ENCODE data around the gene MIPEP.
"Not testable (repeated sequence)": the region's sequence is repeated elsewhere in the genome, so short reads cannot be mapped to it uniquely, and the experiment has no call there.

Gene MIPEP

DNA sequence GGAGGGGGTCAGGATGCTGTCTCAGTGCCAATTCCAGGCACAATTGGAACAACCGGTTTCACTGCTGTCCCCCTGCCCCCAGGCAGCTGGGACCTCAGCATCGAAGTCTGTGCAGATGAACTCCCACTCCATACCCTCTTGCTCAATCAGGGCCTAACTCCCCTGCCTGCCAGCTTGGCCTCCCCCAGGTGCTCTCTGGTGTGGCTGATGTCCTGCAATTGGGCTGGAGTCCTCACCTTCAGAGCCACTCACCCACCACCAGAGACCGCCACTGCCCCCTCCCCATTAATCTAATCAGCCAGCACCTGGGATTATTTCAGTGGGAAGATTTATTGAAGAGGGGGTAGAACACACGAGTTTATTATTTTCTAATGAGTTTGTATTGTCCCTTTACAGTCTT lies 118.8 kb downstream of the MIPEP start:
- no peak for DNase-seq

DNA sequence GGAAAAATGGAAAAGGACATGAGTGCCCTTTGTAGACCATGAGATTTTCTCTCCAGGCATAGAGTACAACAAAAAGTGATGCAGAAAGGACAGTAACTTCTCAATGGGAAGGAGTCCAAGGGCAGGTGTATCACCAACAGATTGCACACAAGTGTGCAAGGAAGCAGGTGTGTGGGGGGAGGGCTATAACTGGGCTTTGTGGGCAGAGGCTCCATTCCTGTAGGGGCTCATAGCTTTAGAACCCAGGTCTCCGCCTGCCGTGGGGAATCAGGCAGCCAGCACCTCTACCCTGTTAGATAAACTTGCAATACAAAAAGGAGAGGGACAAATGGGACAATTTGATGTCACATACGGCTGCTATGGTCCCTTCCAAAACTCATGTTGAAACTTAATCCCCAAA lies 119.8 kb downstream of the MIPEP start:
- no peak for DNase-seq

DNA sequence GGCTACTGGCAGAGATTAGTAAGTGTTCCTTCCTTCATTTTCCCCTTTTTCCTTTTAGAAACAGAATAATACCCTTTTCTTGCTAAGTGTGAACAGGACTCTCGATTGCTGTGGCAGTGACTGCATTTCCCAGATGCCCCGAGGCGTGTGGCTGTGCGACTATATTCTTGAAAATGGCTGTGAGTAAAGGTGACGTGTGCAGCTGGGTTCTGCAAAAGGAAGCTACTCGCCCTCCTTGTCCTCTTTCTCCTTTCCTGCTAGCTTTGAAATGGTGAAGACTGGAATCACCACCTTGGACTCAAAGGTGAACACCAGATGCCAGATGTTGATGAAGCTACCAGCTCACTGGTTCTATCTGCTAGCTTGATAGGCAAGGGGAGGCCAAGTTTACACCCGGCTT lies 121.4 kb downstream of the MIPEP start:
- no peak for DNase-seq

DNA sequence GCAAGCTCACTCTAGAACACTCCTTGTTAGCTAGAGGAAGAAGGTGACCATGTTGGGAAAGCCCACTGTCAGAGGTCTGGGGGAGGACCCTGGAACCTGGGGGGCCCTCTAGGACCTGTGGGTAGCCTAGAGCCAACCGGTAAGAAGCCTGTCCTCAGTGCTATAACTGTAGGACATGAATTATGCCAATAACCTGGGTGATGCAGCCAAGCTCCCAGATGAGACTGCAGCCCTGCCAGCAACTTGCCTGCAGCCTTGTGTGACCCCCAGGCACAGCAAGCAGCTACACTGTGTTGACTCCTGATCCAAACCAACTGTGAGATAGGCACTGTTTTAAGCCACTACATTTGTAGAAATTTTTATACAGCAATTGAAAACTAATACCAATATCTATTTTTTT lies 122.3 kb downstream of the MIPEP start:
- DNase-seq: no peak

DNA sequence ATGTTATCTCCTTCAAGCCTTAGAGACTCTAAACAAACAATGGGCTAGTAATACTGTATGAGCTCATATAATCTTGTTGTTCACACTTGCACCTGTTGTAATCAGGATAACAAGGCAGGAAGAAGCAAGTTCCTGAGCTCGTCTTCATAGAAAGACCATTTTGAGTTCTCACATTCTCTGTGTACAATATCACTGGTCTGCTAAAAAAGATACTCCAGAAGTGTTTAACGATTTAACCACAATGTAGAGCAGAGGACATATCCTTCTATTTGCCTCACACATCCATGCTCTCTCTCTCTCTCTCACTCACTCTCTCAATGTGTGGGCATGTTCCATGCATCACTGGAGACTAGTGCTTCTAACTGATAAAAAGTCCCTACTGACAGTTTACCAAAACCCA lies 122.9 kb downstream of the MIPEP start:
- DNase-seq: no peak

DNA sequence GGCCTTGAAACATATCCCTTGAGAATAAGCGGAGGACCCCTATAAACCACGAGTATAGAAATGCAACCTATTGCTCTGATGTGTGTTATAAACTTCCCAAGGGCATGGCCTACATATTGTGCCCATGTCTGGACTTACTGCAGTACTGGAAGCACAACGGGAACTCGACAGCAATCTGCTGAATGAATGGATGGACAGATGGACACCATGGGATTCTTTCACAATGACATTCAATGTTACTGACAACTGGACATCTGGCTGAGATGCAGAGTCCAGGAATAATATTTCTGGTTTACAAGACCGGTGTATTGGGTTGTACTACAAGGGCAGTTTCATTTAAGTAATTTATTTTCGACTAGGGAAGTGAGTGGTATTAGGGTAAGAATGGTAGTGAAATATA lies 123.7 kb downstream of the MIPEP start:
- DNase-seq: no peak

DNA sequence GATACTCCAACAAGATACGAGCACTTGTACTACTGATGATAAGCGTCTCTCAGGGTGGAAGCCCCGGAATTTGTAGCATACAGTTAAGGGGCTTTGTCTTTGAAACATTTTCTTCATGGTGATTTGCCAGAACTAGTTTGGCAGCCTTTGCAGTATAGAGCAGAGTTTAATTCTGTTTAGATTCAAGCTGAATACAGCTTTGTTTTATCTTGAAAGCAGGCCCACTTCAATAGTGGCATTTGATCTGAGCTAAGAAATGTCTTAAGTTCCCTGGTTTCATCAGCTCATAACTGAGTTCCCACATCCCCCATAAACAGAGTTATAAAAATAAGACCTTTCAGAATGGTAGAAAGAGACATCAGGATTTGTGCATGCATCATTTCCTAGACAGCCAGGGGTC lies 125.9 kb downstream of the MIPEP start:
- no peak for DNase-seq

DNA sequence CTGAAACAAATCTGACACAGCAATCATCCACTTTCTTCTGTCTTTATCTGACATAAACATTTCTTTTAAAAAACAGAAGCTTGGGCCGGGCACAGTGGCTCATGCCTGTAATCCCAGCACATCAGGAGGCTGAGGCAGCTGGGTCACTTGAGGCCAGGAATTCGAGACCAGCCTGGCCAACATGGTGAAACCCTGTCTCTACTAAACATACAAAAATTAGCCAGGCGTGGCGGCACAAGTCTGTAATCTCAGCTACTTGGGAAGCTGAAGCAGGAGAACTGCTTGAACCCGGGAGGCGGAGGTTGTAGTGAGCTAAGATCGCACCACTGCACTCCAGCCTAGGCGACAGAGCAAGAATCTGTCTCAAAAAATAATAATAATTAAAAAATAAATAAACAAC lies 127.4 kb downstream of the MIPEP start:
- not testable (repeated sequence) for DNase-seq

DNA sequence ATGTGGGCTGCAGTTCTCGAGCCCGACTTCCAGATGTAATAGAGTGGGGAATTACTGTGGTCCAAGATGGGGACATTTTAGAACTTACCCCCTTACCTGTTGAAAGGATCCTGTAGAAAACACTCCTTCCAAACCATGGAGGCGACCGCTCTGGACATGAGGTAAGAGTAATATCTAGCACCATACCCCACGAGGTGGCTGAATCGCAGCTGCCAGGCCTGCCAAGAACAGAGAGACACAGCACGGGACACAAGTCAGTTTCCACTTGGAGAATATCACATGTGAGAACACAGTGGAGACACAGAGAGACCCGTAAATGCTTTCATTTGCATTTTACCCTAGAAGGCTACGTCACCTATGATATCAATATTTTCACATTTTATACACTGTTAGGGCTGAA lies 129.2 kb downstream of the MIPEP start:
- DNase-seq: no peak

DNA sequence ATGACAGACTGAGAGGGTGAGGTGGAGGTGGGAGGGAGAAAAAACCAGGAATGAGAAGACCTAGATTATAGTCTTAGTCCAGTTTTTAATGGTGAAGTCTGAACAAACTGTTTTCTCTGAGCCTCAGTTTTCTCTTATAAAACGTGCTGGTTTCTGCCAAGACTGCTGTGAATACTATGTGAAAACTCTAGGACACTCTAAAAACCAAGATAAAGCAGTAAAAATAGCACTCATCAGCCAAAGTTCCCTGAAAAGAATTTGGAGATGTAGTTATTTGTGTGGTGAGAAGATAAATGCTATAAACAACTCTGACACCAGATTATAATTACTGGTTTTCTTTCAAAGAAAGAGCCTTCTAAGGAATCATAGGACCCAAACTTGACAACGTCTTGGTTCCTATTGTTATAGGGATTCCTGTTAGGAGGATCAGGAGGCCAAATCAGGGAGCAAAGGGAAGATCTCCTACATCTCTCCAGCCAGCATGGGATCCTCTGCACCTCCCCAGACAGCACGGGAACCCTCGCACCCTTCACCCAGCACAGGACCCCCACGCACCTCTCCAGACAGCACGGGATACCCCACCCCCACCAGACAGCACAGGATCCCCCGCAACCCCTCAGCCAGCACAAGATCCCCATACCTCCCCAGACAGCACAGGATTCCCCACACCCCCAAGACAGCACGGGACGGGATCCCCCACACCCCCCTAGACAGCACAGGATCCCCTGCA lies 130.2 kb downstream of the MIPEP start:
- no peak for DNase-seq

DNA sequence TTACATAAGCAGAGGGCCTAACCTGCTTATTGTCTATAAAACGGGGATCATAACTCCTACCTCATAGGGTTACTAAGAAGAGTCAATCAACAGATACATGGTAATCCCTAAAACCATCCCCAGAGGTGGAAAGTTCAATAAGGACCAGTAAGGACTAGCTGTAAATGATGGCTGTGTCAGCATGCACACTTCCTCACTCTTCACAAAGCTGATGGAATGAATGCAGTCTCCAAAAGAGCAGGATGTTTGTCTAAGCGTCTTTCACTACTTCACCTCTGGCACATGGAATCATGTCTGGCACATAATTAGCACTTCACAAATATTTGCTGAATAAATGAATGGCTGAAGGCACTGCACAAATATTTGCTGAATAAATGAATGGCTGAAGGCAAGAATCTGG lies 134.2 kb downstream of the MIPEP start:
- DNase-seq: no peak

DNA sequence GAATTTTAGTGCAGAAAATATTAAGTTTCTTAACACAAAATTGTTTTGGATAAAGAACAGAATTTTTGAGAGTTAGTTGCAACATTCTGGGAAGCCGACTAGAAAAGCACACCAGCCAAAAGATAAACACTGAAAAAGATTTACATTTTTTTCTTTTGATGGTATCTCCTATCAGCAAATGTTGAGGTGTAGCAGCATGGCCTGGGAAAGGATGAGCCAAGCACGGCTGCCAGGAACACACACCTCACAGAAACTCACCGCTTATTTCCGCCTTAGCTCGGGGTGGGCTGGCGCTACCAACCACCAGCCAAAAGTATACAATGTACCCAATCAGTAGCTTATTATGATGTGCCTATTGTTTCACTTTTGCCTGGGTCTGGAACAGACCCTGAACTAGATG lies 134.7 kb downstream of the MIPEP start:
- peak; percentile 35 for DNase-seq

DNA sequence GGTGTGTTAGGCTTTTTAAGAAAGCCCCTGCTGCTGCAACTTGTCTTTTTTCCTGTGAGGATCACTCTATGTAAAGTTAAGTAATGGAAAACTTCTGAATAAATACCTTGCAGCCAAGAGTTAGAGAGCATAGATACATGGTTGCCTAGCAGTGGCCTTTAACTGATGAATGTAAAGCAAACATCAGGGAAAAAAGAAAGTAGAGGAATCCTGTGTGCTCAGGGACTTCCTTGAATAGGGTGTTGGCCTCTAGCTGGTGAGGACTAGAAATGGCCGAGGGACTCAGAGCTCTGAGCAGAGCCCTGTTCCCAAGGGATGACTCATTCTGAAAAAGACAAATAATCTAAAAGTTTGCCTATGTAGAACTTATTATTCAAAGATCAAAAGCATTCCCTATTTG lies 135.7 kb downstream of the MIPEP start:
- no peak for DNase-seq

DNA sequence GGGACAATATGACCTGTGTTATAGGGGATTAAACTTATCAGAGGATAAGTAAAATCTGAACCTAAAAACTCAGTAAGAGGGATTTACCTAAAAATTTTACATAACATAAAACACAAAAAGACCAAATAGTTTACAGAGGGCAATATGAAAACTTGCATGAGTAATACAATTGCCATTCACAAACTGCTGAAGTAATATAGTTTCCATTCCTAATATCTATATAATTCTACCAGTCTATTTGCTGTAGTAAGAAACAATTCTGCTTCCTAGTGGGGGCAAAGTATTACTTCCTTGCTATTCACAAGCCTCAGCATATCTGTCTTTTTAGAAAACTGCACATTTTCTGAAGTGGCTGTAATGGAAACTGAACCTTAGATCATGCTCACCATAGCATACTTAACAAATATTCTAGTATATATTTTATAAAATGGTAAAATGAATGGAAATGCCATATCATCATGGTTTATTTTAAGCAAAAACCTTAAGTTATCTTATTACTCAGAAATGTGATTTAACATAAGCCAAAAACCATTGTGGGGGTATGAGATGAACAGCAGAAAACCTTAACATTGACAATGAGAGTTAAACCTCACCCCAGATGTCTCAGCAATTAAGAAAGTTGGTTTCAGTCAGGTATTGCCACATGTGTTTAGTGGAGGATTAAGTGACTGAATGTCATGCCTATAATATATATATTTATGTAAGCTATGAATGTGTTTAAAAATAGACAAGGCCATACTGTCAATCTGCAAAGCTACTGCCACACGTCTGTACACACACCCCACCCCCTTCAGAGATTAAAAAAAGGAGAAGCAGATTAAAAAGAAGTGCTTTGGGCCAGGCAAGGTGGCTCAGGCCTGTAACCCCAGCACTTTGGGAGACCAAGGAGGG lies 136.8 kb downstream of the MIPEP start:
- DNase-seq: no peak

DNA sequence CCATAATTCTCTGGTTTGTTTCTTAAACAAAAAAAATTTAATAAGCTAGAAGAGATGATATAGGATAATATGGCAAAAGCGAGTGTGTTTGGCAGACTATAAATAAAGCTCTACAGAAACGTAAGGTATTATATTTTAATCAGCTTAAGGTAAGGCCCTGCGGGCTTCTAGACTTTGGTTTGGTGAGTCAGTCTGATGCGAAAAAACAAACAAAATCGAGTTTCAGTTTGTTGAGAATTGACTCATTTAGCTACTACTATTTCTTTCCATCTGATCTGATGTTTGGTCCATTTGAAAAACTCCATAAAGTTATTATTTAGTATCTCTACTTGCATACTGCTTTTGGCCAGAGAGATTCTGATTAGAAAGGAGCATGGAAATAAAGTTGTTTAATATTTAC lies 138.0 kb downstream of the MIPEP start:
- DNase-seq: no peak

DNA sequence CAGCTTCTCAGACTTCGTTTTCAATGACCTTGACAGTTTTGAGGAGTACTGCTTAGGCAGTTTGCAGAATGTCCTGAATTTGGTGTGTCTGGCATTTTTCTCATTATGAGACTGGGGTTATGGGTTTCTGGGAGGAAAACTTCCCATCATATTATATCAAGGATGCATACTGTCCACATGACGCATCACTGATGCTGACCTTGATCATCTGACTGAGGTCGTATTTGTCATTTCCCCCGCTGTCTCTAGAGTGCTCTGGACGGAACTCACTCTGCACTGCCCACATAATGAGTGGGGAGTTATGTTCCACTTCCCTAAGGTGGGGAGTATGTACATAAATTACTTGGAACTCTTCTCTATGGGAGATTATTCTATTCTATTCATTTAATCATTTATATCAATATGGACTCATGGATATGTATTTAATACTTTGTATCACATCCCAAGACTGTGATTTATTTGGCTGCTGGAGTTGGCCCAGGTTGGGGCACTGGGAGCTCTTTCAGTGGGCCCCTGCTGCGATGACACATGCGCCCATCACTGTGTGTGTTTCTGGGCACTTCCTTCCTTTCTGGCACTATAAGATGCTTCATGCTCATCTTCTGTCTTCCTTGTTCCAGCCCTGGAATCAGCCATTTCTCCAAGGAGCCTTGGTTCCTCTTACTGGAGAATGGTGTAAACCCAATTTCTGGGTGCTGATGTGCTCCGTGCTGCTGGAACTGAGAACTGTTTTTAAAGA lies 138.6 kb downstream of the MIPEP start:
- no peak for DNase-seq

DNA sequence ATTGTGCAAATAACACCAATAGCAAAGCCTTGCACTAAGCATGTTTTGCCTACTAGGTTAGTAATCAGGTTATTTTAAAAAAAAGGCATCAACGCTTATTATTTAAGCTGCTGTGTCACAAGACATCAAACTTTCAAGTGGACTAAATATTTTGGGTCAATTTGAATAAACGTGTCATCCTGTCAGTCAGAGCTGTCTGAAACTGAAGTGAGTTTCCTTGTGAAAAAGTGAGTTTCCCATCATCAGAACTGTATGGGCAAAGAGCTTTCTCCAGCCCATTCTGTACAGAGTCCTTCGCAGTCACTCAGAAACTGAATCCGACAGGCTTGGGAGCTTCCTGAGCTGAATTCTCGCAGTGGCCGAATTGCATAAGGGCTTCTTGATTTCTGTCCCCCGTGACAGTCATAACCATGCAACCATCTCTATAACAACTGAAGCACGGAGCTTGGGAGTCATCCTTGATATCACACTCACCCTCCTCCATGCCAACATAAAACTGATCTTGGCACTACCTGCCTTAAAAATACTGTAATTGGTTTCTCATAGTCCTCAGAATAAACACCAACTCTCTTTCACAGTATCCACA lies 139.8 kb downstream of the MIPEP start:
- no peak for DNase-seq

DNA sequence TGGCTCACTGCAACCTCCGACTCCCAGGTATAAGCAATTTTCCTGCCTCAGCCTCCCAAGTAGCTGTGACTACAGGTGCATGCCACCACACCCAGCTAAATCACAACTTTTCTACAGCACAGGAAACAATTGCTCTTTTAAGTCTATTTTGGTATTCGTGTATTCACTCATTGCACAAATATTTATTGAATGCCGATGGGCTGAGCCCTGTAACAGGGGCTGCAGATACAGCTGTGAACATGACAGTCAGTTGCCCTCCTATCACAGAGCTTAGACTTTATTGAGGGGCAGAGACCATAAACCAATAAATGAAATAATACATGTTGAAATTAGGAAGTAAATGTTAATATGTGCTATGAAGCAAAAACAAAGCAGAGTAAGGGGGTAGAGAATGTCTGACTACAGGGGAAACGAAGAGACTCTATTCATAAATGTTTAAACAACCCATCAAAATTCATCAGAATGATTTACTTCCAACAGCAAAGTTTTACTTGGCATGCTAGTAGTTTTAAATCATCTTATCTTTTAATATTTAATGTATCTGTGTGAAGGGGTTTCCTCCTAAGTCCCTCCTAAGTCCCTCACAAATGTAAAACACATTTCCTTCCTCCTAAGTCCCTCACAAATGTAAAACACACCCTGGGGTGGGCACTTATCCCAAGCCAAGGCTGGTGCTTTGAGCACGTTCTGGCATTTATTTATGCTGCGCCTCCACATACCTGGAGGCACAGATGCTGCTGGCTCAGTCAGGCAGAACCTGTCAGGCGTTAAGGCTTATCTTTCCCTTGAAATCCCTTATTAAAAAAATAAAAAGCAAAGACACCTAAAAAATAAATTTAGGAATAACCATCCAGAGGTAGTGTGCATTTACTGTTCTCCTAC lies 140.8 kb downstream of the MIPEP start:
- no peak for DNase-seq

DNA sequence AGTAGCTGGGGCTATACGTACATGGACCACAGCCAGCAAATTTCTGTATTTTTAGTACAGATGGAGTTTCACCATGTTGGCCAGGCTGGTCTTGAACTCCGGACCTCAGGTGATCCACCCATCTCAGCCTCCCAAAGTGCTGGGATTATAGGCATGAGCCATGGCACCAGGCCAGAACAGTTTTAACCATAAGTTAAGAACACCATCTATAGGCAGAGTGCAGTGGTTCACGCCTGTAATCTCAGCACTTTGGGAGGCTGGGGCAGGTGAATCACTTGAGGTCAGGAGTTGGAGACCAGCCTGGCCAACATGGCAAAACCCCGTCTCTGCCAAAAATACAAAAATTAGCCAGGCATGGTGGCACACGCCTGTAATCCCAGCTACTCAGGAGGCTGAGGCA lies 143.1 kb downstream of the MIPEP start:
- not testable (repeated sequence) for DNase-seq

DNA sequence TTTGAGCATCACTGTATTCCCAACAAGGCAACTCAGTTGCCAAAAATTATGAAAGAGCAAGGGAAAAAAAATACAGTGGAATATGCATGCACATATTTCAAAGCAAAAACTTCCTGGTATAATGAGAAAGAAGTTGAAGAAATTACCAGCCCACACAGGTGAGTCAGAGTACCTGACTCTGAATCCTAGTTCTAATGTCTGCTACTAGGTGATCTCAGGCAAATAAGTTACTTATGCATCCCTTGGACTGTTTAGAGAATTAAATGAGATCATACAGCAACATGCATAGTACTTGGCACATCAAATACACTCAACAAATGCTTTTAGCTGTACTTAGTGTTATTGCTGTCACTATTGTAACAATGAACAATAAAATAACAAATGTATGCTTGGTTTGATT lies 144.9 kb downstream of the MIPEP start:
- DNase-seq: no peak

DNA sequence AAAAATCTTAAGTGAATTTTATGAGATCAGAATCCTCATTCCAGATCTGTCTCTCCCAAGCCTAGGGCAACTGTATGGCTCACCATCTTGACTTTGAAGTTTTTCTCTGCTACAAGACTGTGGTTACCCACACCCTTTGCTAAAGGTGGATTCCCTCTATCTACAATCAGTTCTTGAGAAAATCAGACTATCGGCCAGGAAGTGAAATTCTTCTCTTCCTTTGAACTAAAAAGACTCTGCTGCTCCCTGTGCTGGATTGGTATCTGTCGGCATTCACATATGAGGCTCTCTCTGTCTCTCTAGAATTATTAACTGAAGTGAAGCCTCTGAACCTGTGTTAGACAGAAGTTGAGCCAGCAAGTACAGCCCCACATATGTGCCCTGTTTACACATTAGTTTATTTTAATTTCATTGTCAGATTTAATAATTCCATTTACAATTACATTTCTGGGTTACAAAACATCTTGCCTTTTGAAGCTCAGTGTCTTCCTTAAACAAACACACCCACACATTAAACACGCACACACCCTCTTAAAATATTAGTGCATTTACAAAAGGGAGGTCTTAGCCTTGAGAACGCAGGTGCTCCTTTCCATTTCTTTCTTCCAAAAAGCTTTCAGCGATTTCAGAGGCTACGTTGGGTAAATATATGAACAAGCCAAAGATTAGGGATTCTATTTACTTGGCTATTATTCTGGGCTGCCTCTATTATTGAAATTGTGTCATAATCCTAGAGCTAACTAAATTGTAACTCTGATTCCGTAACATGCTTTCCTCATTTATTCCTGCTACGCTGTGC lies 145.7 kb downstream of the MIPEP start:
- no peak for DNase-seq

Measured in activated naive CD4-positive, alpha-beta T cell treated with Interleukin-2 at 50 U/mL for 16 hours (primary cell).